Measurements from ENCODE around the gene KCNIP4. TPM values are rescaled to one million over a fixed set of nuclear protein-coding genes. Genes with fewer than 3 reads are reported as not detected.

KCNIP4 gene
- total and polyA plus RNA-seq, 2 of the 8 experiments (the other 6 are each of a cell fraction or from before 2014, with no cell fraction given) = 0.06 TPM; not detected in 1

- no peak overlapping the region for H3K27ac ChIP-seq (ENCODE audit: low read depth, low read length)
- no peaks in the 10 kb centered on the region for H3K27me3 ChIP-seq (replicated peaks in 1 of 4; ENCODE audit: control insufficient read depth in 3 of 4, extremely low read depth in 1 of 4, insufficient read depth in 3 of 4, low read length in 3 of 4)
- no peak overlapping the region for H3K14ac ChIP-seq (ENCODE audit: insufficient read length)
- H3K36me3 ChIP-seq (ENCODE audit: control insufficient read depth in 2 of 4, insufficient read depth in 4 of 4, low read length in 3 of 4) = no peaks in the 10 kb centered on the region
- no peak overlapping the region for H3K23ac ChIP-seq (ENCODE audit: insufficient read length)
- H2BK5ac ChIP-seq (ENCODE audit: low read depth, low read length) = no peak overlapping the region
- H3K4me3 ChIP-seq (ENCODE audit: extremely low read depth in 1 of 4, insufficient read depth in 2 of 4, low read depth in 3 of 4, low read length in 4 of 4) = no peak overlapping the region
- H3K9me3 ChIP-seq (ENCODE audit: insufficient read depth in 2 of 2, low read depth in 1 of 2, low read length in 1 of 2) = no peaks in the 10 kb centered on the region
- no peaks in the 10 kb centered on the region for H4K20me1 ChIP-seq (replicated peaks in 1 of 2; ENCODE audit: control insufficient read depth in 1 of 2, insufficient read depth in 2 of 2, low read length in 2 of 2)
- no peak overlapping the region for H2AFZ ChIP-seq (ENCODE audit: low read length)
- no peak for DNase-seq (ENCODE audit: low read depth in 1 of 2, low spot score in 2 of 2)
- H2BK120ac ChIP-seq (replicated peaks; ENCODE audit: low read depth, low read length) = no peak overlapping the region
- no peak overlapping the region for H4K5ac ChIP-seq (ENCODE audit: insufficient read length, low read depth, low read length)
- H2BK12ac ChIP-seq (ENCODE audit: low read depth, low read length) = no peak overlapping the region
- no peaks in the 10 kb centered on the region for H3K79me1 ChIP-seq (ENCODE audit: low read depth, low read length)
- H3K23me2 ChIP-seq (ENCODE audit: low read depth, low read length) = no peaks in the 10 kb centered on the region
- H3K4me1 ChIP-seq (replicated peaks in 1 of 4; ENCODE audit: control insufficient read depth in 3 of 4, insufficient read depth in 4 of 4, low read length in 3 of 4) = 0 out of 7 replicates have a peak, but pooled peaks cover 0 to 3% (median 1%) of the 10 kb centered on the region in 4 experiments
- 93% methylated on average over 4 of the region's 4 CpGs; no CpG with 5 or more reads in 1 of the 2 experiments for WGBS, 2 experiments (ENCODE audit: extremely low coverage in 1 of 2, insufficient coverage in 1 of 2, insufficient read length in 1 of 2, insufficient replicate concordance in 2 of 2, low coverage in 1 of 2, low lambda C conversion rate in 2 of 2, missing lambda C conversion rate in 1 of 2)
- H2BK20ac ChIP-seq (ENCODE audit: low read length) = no peak overlapping the region
- CTCF ChIA-PET (ENCODE audit: partially characterized antibody) = interaction anchor here (1.1 kb wide), 1 partner anchor 13 kb away, joined by 3 read pairs; no protein-coding TSS in a partner anchor
- POLR2A ChIA-PET (ENCODE audit: partially characterized antibody) = no interaction called here
- no peak for TF ChIP-seq MAFK (IDR thresholded peaks at IDR 0.05; ENCODE audit: low read depth, low read length)
- TF ChIP-seq TEAD4 (IDR thresholded peaks at IDR 0.05; ENCODE audit: low read depth, low read length) = no peak
- TF ChIP-seq TAF1 (IDR thresholded peaks at IDR 0.05; ENCODE audit: low read depth, low read length) = no peak
- no peak for TF ChIP-seq POU5F1 (IDR thresholded peaks at IDR 0.05; ENCODE audit: low read depth, low read length)
- TF ChIP-seq RFX5 (IDR thresholded peaks at IDR 0.05; ENCODE audit: borderline replicate concordance, low read depth, low read length) = no peak
- TF ChIP-seq NRF1 (IDR thresholded peaks at IDR 0.05; ENCODE audit: low read depth, low read length) = no peak
- no peak for TF ChIP-seq E2F6 (IDR thresholded peaks at IDR 0.05)
- H3K9ac ChIP-seq (replicated peaks in 1 of 4; ENCODE audit: extremely low read depth in 1 of 4, low read depth in 3 of 4, low read length in 3 of 4) = no peak overlapping the region
- H3K18ac ChIP-seq (ENCODE audit: extremely low read depth, low read length) = no peak overlapping the region
- H2BK15ac ChIP-seq (ENCODE audit: low read length) = no peak overlapping the region
- H4K91ac ChIP-seq (replicated peaks; ENCODE audit: insufficient read length, low read length) = no peak overlapping the region
- no peak overlapping the region for H3K4me2 ChIP-seq (ENCODE audit: insufficient read depth in 1 of 2, low read depth in 2 of 2, low read length in 2 of 2)
- no peaks in the 10 kb centered on the region for H3K79me2 ChIP-seq (ENCODE audit: control insufficient read depth in 1 of 2, insufficient read depth in 2 of 2, low read length in 2 of 2)
- no peak overlapping the region for H3K4ac ChIP-seq (replicated peaks; ENCODE audit: insufficient read length, low read depth, low read length)
- FAIRE-seq = no peak
- H3K56ac ChIP-seq (replicated peaks; ENCODE audit: insufficient read length, low read depth, low read length) = no peak overlapping the region
- no peak overlapping the region for H2AK5ac ChIP-seq (ENCODE audit: low read depth, low read length)
- no peak overlapping the region for H4K8ac ChIP-seq (ENCODE audit: extremely low read depth, insufficient read depth, low read length)
Measured at GRCh38 chr4:21695141-21695540, 253.4 kb downstream of the KCNIP4 start.

Measured in H1 (cell line).